Fibroblast of lung (primary cell): ENCODE data around the gene ACP5. TPM values are rescaled to one million over a fixed set of nuclear protein-coding genes. Genes with fewer than 3 reads are reported as not detected.
A peak's percentile ranks its signal among the peaks of the same experiment; 100 is the strongest.

ENCODE experiments used
- DNase-seq, 2 donors: peaks; one replicate each; pipeline versions ENCODE4 v3.0.0 to v3.0.0-alpha.2; 2010; ENCODE audit warnings: low read depth in 2 of 2
- H2AFZ ChIP-seq: 2 replicates; pipeline ENCODE4 v1.5.1; 2012; ENCODE audit warnings: low read length, control low read depth, inconsistent platforms
- H3K27ac ChIP-seq: 2 replicates; pipeline ENCODE4 v1.5.1; 2011; ENCODE audit warnings: low read length, control low read depth; ENCODE audit not compliant: insufficient read depth
- H3K27me3 ChIP-seq: 2 replicates; pipeline ENCODE4 v1.5.1; 2011; ENCODE audit warnings: mild to moderate bottlenecking, low read length; ENCODE audit not compliant: control insufficient read depth, insufficient read depth
- H3K36me3 ChIP-seq: 2 replicates; pipeline ENCODE4 v1.5.1; 2011; ENCODE audit warnings: low read length; ENCODE audit not compliant: control insufficient read depth, insufficient read depth
- H3K4me1 ChIP-seq: 2 replicates; pipeline ENCODE4 v1.5.1; 2011; ENCODE audit warnings: low read length; ENCODE audit not compliant: control insufficient read depth, insufficient read depth; ENCODE audit errors: extremely low read depth
- H3K4me2 ChIP-seq: 2 replicates; pipeline ENCODE4 v1.5.1; 2011; ENCODE audit warnings: low read length, control low read depth; ENCODE audit not compliant: insufficient read depth; ENCODE audit errors: extremely low read depth
- H3K4me3 ChIP-seq, 4 experiments: fragments of 200-600 bp in 1 of 4; sonication (generic) in 1 of 4; replicated peaks in 1 of 4; 2 replicates each; pipeline ENCODE4 v1.5.1; 2011 to 2016; ENCODE audit warnings: low read length in 4 of 4, low read depth in 3 of 4, mild to moderate bottlenecking in 3 of 4, control low read depth in 2 of 4, inconsistent platforms in 1 of 4, mixed read lengths in 1 of 4; ENCODE audit not compliant: insufficient read depth in 1 of 4; ENCODE audit errors: control extremely low read depth in 1 of 4
- H3K79me2 ChIP-seq: 2 replicates; pipeline ENCODE4 v1.5.1; 2012; ENCODE audit warnings: mild to moderate bottlenecking, low read length, inconsistent platforms; ENCODE audit not compliant: control insufficient read depth, insufficient read depth
- H3K9ac ChIP-seq: 2 replicates; pipeline ENCODE4 v1.5.1; 2011; ENCODE audit warnings: mild to moderate bottlenecking, low read length, control low read depth; ENCODE audit not compliant: insufficient read depth
- H3K9me3 ChIP-seq: 2 replicates; pipeline ENCODE4 v1.5.1; 2012; ENCODE audit warnings: low read depth, low read length; ENCODE audit not compliant: control insufficient read depth, insufficient read depth
- H4K20me1 ChIP-seq: 2 replicates; pipeline ENCODE4 v1.5.1; 2011; ENCODE audit warnings: low read length; ENCODE audit not compliant: control insufficient read depth, insufficient read depth; ENCODE audit errors: extremely low read depth
- CTCF ChIP-seq, 2 donors: IDR thresholded peaks in 1 of 2; conservative IDR thresholded peaks in 1 of 2; 1 replicate in 1 of 2; 2 replicates in 1 of 2; pipeline ENCODE4 v1.5.1; 2011 to 2012; ENCODE audit warnings: low read length in 2 of 2, control low read depth in 1 of 2, inconsistent platforms in 1 of 2, low read depth in 1 of 2, mild to moderate bottlenecking in 1 of 2
- EZH2 ChIP-seq: IDR thresholded peaks from 2 replicates; pipeline ENCODE4 v1.5.1; 2012; ENCODE audit warnings: low read length, control low read depth, mild to moderate bottlenecking; ENCODE audit errors: missing control alignments
- polyA plus RNA-seq, 2 donors: library from polyadenylated mRNA; depleted of rRNA in 1 of 2; stranded (reverse) in 1 of 2; unstranded in 1 of 2; fragments of >200 nt; gene quantifications; 2 replicates each; pipeline ENCODE4 v1.2.1, GENCODE V29; 2011 to 2012; ENCODE audit warnings: missing spikeins in 1 of 2
- total RNA-seq: library from RNA; depleted of rRNA; stranded (reverse); fragments of >200 nt; gene quantifications from 2 replicates; pipeline ENCODE4 v1.2.1, GENCODE V29; 2014

Gene ACP5
- total and polyA plus RNA-seq, 2 donors (not counting 1 experiment from before 2014, with no cell fraction given), result 1.2 to 2.2 TPM

- Histone ChIP-seq H3K9me3 (no peaks in the 10 kb centered on the region), H3K4me3 (no peak overlapping the region), H3K9ac (no peak overlapping the region), H3K27me3 (no peaks in the 10 kb centered on the region), H2AFZ (no peak overlapping the region), H4K20me1 (no peaks in the 10 kb centered on the region), H3K36me3 (no peaks in the 10 kb centered on the region), H3K4me2 (no peak overlapping the region), H3K27ac (no peak overlapping the region), H3K79me2 (peaks cover 4% of the 10 kb centered on the region), H3K4me1 (peaks cover 22% of the 10 kb centered on the region)
- TF ChIP-seq CTCF (conservative IDR thresholded peaks at IDR 0.05 in 1 of 2, IDR thresholded peaks at IDR 0.05 in 1 of 2; ENCODE audit: low read depth in 1 of 2, low read length in 2 of 2), result peak; percentile 24 to 32
- TF ChIP-seq EZH2, result no peak
- DNase-seq, result peak; percentile 82 to 84
Measured at GRCh38 chr19:11530432-11530831, 47.0 kb downstream of the ACP5 start.

- peak; percentile 98 for DNase-seq
- Histone ChIP-seq H3K79me2 (peaks cover 4% of the 10 kb centered on the region), H3K9me3 (no peaks in the 10 kb centered on the region), H3K9ac (peak within 1 kb of the TSS; percentile 62), H3K27ac (peak within 1 kb of the TSS; percentile 46), H3K27me3 (no peaks in the 10 kb centered on the region), H3K36me3 (no peaks in the 10 kb centered on the region), H3K4me1 (peaks cover 17% of the 10 kb centered on the region), H3K4me2 (peak within 1 kb of the TSS; percentile 94), H3K4me3 (peak within 1 kb of the TSS; percentile 64 to 86 (median 74)), H4K20me1 (no peaks in the 10 kb centered on the region), H2AFZ (peak within 1 kb of the TSS; percentile 69)
- TF ChIP-seq CTCF (conservative IDR thresholded peaks at IDR 0.05 in 1 of 2, IDR thresholded peaks at IDR 0.05 in 1 of 2; ENCODE audit: low read depth in 1 of 2, low read length in 2 of 2), result no peak
- TF ChIP-seq EZH2, result no peak
Measured at GRCh38 chr19:11528551-11529341, 48.7 kb downstream of the ACP5 start, which contains the start of gene ECSIT. TSS of gene ECSIT (minus strand) at chr19:11529134. CDS start at chr19:11519170, 9,964 bp downstream.

Other genes starting within 250 kb of the ACP5 start
- 15.4 and 20.0 TPM in 2 replicates for gene RAB3D, start 238.0 kb downstream of the ACP5 start, total RNA-seq
- 11.5 and 16.2 TPM in 2 replicates for gene RAB3D, start 238.0 kb downstream of the ACP5 start, polyA plus RNA-seq
- gene TMEM205, start 231.4 kb downstream of the ACP5 start, total RNA-seq, result 54.7 and 76.8 TPM in 2 replicates
- gene TMEM205, start 231.4 kb downstream of the ACP5 start, polyA plus RNA-seq, result 68.4 and 78.6 TPM in 2 replicates
- 10.1 and 11.3 TPM in 2 replicates for gene CCDC159, start 231.1 kb downstream of the ACP5 start, total RNA-seq
- 13.8 and 14.4 TPM in 2 replicates for gene CCDC159, start 231.1 kb downstream of the ACP5 start, polyA plus RNA-seq
- gene PLPPR2, start 222.2 kb downstream of the ACP5 start, total RNA-seq, result 7.4 and 13.0 TPM in 2 replicates
- 17.6 and 21.2 TPM in 2 replicates for gene PLPPR2, start 222.2 kb downstream of the ACP5 start, polyA plus RNA-seq
- 0.50 and 0.51 TPM in 2 replicates for gene SWSAP1, start 203.0 kb downstream of the ACP5 start, total RNA-seq
- 0.76 and 1.2 TPM in 2 replicates for gene SWSAP1, start 203.0 kb downstream of the ACP5 start, polyA plus RNA-seq
- 6.4 and 9.2 TPM in 2 replicates for gene EPOR, start 193.3 kb downstream of the ACP5 start, total RNA-seq
- 3.6 and 3.8 TPM in 2 replicates for gene EPOR, start 193.3 kb downstream of the ACP5 start, polyA plus RNA-seq
- gene RGL3, start 158.3 kb downstream of the ACP5 start, total RNA-seq, result 1.8 and 4.0 TPM in 2 replicates
- gene RGL3, start 158.3 kb downstream of the ACP5 start, polyA plus RNA-seq, result 0.20 and 0.90 TPM in 2 replicates
- gene ODAD3, start 142.5 kb downstream of the ACP5 start, total RNA-seq, result 0.26 and 0.66 TPM in 2 replicates
- gene ODAD3, start 142.5 kb downstream of the ACP5 start, polyA plus RNA-seq, result 0.32 and 0.67 TPM in 2 replicates
- gene PRKCSH, start 142.0 kb downstream of the ACP5 start, total RNA-seq, result 120 and 134 TPM in 2 replicates
- 110 and 117 TPM in 2 replicates for gene PRKCSH, start 142.0 kb downstream of the ACP5 start, polyA plus RNA-seq
- under 0.01 TPM in 1 of 2 replicates, not detected in the other for gene ELAVL3, start 96.6 kb downstream of the ACP5 start, total RNA-seq
- gene ELAVL3, start 96.6 kb downstream of the ACP5 start, polyA plus RNA-seq, result not detected in 2 replicates
- 3.5 and 3.6 TPM in 2 replicates for gene ZNF653, start 71.8 kb downstream of the ACP5 start, total RNA-seq
- gene ZNF653, start 71.8 kb downstream of the ACP5 start, polyA plus RNA-seq, result 3.1 and 5.5 TPM in 2 replicates
- 33.5 and 49.1 TPM in 2 replicates for gene ECSIT, start 48.5 kb downstream of the ACP5 start, total RNA-seq
- 19.3 and 22.6 TPM in 2 replicates for gene ECSIT, start 48.5 kb downstream of the ACP5 start, polyA plus RNA-seq
- gene CNN1, start 38.8 kb downstream of the ACP5 start, total RNA-seq, result 17.2 and 20.3 TPM in 2 replicates
- 24.0 and 83.9 TPM in 2 replicates for gene CNN1, start 38.8 kb downstream of the ACP5 start, polyA plus RNA-seq
- gene ELOF1, start 18.4 kb downstream of the ACP5 start, total RNA-seq, result 28.2 and 29.6 TPM in 2 replicates
- gene ELOF1, start 18.4 kb downstream of the ACP5 start, polyA plus RNA-seq, result 52.2 and 57.8 TPM in 2 replicates
- 19.5 and 26.3 TPM in 2 replicates for gene ZNF627, start 19.8 kb upstream of the ACP5 start, total RNA-seq
- 7.9 and 10.8 TPM in 2 replicates for gene ZNF627, start 19.8 kb upstream of the ACP5 start, polyA plus RNA-seq
- gene ZNF823, start 161.3 kb upstream of the ACP5 start, total RNA-seq, result 4.9 and 5.3 TPM in 2 replicates
- 3.3 and 3.4 TPM in 2 replicates for gene ZNF823, start 161.3 kb upstream of the ACP5 start, polyA plus RNA-seq
- 11.8 and 21.1 TPM in 2 replicates for gene ZNF441, start 189.4 kb upstream of the ACP5 start, total RNA-seq
- gene ZNF441, start 189.4 kb upstream of the ACP5 start, polyA plus RNA-seq, result 3.2 and 5.4 TPM in 2 replicates
- 3.3 and 5.8 TPM in 2 replicates for gene ZNF491, start 220.9 kb upstream of the ACP5 start, total RNA-seq
- 1.2 and 1.7 TPM in 2 replicates for gene ZNF491, start 220.9 kb upstream of the ACP5 start, polyA plus RNA-seq
- gene ZNF440, start 236.6 kb upstream of the ACP5 start, total RNA-seq, result 6.9 and 11.1 TPM in 2 replicates
- gene ZNF440, start 236.6 kb upstream of the ACP5 start, polyA plus RNA-seq, result 3.7 and 4.6 TPM in 2 replicates